GM12878 (cell line): ENCODE results near the gene GTPBP6. TPM values are rescaled to one million over a fixed set of nuclear protein-coding genes. Genes with fewer than 3 reads are reported as not detected.

Experiments used
- ATAC-seq: fragments of 200-7000 bp; cut with Tn5 transposase; 3 replicates; pipeline ENCODE4 v1.9.1; 2020; ENCODE audit warnings: mild to moderate bottlenecking, moderate library complexity
- BruUV-seq: library from RNA; stranded (reverse); fragments of 400-500 nt; replicated peaks from 2 replicates; lab custom pipeline; 2021; lab: Mats Ljungman, UMichigan
- CTCF ChIA-PET: fragments of 300-600 bp; sonication (Branson Sonifier 250); formaldehyde crosslinking; extraction: SDS; loops from one replicate; lab custom pipeline; 2021; ENCODE audit warnings: inconsistent platforms; lab: Yijun Ruan, JAX
- POLR2A ChIA-PET: fragments of 350-600 bp; formaldehyde crosslinking; extraction: SDS; loops from one replicate; lab custom pipeline; 2021; ENCODE audit warnings: inconsistent platforms; lab: Charles Lee
- RAD21 ChIA-PET: fragments of 300-600 bp; sonication (Branson Sonifier 250); formaldehyde crosslinking; loops from one replicate; lab custom pipeline; 2023; ENCODE audit warnings: antibody characterized with exemption; ENCODE audit not compliant: unreplicated experiment; lab: Charles Lee
- SMC1A ChIA-PET: fragments of 300-600 bp; sonication (Branson Sonifier 250); formaldehyde crosslinking; loops from one replicate; lab custom pipeline; 2023; ENCODE audit not compliant: unreplicated experiment, uncharacterized antibody; lab: Charles Lee
- DNase-seq: peaks from one replicate; pipeline ENCODE4 v3.0.0-alpha.2; 2011; ENCODE audit warnings: low read depth, low spot score
- FAIRE-seq: peaks from 3 replicates; lab custom pipeline; 2011; peaks lifted over from hg19 to GRCh38; lab: Jason Lieb, UNC
- H2AFZ ChIP-seq: 2 replicates; pipeline ENCODE4 v1.6.0; 2011; ENCODE audit warnings: low read depth, low read length, control low read depth; ENCODE audit not compliant: control insufficient read depth
- H3K27ac ChIP-seq: 2 replicates; pipeline ENCODE4 v1.5.1; 2011; ENCODE audit warnings: control low read depth; ENCODE audit not compliant: control insufficient read depth, insufficient read depth
- H3K27me3 ChIP-seq, 2 experiments: replicated peaks in 1 of 2; 2 replicates each; pipeline versions ENCODE4 v1.6.0 to v1.6.1; 2011; ENCODE audit warnings: low read length in 1 of 2; ENCODE audit not compliant: control insufficient read depth in 2 of 2, insufficient read depth in 2 of 2
- H3K36me3 ChIP-seq, 2 experiments: 2 replicates each; pipeline ENCODE4 v1.5.1; 2011; ENCODE audit warnings: low read length in 1 of 2; ENCODE audit not compliant: control insufficient read depth in 2 of 2, insufficient read depth in 2 of 2
- H3K4me1 ChIP-seq: 2 replicates; pipeline ENCODE4 v1.6.1; 2011; ENCODE audit warnings: mild to moderate bottlenecking, low read length, moderate library complexity, mixed read lengths; ENCODE audit not compliant: control insufficient read depth, insufficient read depth
- H3K4me2 ChIP-seq: 2 replicates; pipeline ENCODE4 v1.6.0; 2011; ENCODE audit warnings: control low read depth; ENCODE audit not compliant: control insufficient read depth, insufficient read depth
- H3K4me3 ChIP-seq: fragments of 200-600 bp; sonication (generic); 2 replicates; pipeline ENCODE4 v1.5.1; 2016
- H3K79me2 ChIP-seq: 2 replicates; pipeline ENCODE4 v1.6.0; 2011; ENCODE audit warnings: low read length; ENCODE audit not compliant: control insufficient read depth, insufficient read depth
- H3K9ac ChIP-seq: 2 replicates; pipeline ENCODE4 v1.8.0; 2011; ENCODE audit warnings: low read length, control low read depth, mixed read lengths; ENCODE audit not compliant: control insufficient read depth, insufficient read depth
- H3K9me3 ChIP-seq: replicated peaks from 3 replicates; pipeline ENCODE4 v1.5.1; 2011; ENCODE audit warnings: mild to moderate bottlenecking, low read length; ENCODE audit not compliant: control insufficient read depth, insufficient read depth
- H4K20me1 ChIP-seq: 2 replicates; pipeline ENCODE4 v1.6.0; 2011; ENCODE audit not compliant: control insufficient read depth, insufficient read depth
- CBX3 ChIP-seq: fragments of 200-600 bp; sonication (generic); IDR thresholded peaks from 2 replicates; pipeline ENCODE4 v1.6.1; 2016; ENCODE audit warnings: low read depth, borderline replicate concordance
- PAX5 ChIP-seq: IDR thresholded peaks from 2 replicates; pipeline ENCODE4 v1.6.1; 2011; ENCODE audit warnings: low read depth, low read length, borderline replicate concordance
- POLR2A ChIP-seq: IDR thresholded peaks from 2 replicates; pipeline ENCODE4 v1.6.1; 2011; ENCODE audit warnings: low read depth, mild to moderate bottlenecking, low read length
- RB1 ChIP-seq: fragments of 450-650 bp; formaldehyde crosslinking; IDR thresholded peaks from 2 replicates; pipeline ENCODE4 v1.6.1; 2017; ENCODE audit warnings: mild to moderate bottlenecking, borderline replicate concordance
- WGBS: methylation state at CpG from one replicate; pipeline ENCODE4 v1.1.6; 2016; ENCODE audit warnings: low lambda C conversion rate; ENCODE audit not compliant: insufficient replicate concordance, insufficient coverage; ENCODE audit errors: missing lambda C conversion rate; 5-methylcytosine and 5-hydroxymethylcytosine counted together
- in situ Hi-C: fragments of 300-500 bp; cut with MboI; formaldehyde crosslinking; loops from 9 replicates; pipeline ENCODE4 v1.14.3; 2018; ENCODE audit warnings: mixed read lengths
- intact Hi-C: fragments of 100-400 bp; cut with micrococcal nuclease; formaldehyde crosslinking; loops from one replicate; pipeline ENCODE4 v1.14.2; 2022; ENCODE audit not compliant: unreplicated experiment
- polyA plus RNA-seq, 11 experiments: library from polyadenylated mRNA; depleted of rRNA in 4 of 11; unstranded in 6 of 11; stranded (reverse) in 5 of 11; fragments of >200 nt; fragmentation: Nextera tagmentation in 4 of 11; fragmentation: Illumina TruSeq in 1 of 11; extraction: Ambion mirVana in 4 of 11; extraction: Trizol in 1 of 11; gene quantifications; 1 replicate in 1 of 11; 2 replicates in 10 of 11; pipeline versions ENCODE4 v1.2.1 to v1.2.3, GENCODE V29; 2011 to 2016; ENCODE audit warnings: inconsistent platforms in 2 of 11, missing spikeins in 2 of 11, low read depth in 1 of 11
- total RNA-seq, 4 experiments: library from RNA; depleted of rRNA in 3 of 4; stranded (reverse); fragments of >200 nt in 3 of 4; fragmentation: Illumina TruSeq in 1 of 4; extraction: Trizol in 1 of 4; gene quantifications; 2 replicates each; pipeline versions ENCODE4 v1.2.1 to v1.2.3, GENCODE V29; 2013 to 2021
- TF ChIP-seq, protein P1 (sequence below): IDR thresholded peaks from 2 replicates; pipeline ENCODE4 v1.6.1; 2012; ENCODE audit warnings: improper control_type of control experiment, low read depth, low read length; ENCODE audit not compliant: insufficient replicate concordance

GTPBP6 gene
- total and polyA plus RNA-seq, 10 of the 15 experiments (the other 5 are each of a cell fraction or from before 2014, with no cell fraction given) = 0.31 to 71.0 (median 21.1) TPM

DNA sequence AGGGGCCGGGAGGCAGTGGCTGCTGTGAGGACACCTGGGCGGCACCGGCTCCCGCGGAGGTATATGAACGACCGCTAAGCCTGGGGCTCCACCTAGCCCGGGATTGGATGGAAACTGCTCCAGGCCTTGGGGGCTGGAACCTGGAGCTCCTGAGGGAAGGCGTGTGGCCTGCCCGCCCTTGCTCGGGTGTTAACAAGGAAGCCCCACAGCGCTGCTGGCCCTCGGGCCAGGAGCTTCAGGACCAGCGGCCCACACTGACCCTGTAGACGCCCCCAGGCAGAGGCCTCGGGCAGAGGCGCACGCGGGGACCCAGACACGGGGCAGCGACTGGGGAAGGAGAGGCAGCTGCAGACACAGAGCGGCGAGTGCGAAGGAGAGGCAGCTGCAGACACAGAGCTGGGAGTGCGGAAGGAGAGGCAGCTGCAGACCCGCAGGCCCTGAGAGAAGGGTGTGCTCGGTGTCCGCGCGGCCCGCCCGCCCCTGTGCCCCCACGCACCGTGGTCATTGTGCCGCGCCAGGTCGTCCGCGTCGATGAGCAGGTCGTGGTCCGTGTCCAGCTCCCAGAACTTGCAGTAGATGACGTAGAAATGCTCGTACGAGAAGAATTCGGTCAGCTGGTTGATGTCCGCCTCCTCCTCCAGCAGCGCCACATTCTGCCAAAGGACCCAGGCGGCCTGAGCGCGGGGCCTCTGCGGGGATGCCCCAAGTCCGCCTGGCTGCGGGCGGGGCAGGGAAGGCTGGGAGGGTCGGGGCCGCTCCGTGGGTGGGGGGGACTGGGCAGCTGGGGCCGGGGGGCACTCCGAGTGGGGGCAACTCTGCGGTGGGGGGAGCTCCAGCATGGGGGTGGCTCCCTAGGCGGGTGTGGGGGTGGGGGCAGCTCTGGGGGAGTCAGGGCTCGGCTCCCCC lies 26.7 kb upstream of the GTPBP6 start:
- RAD21 ChIA-PET = no interaction called here
- TF ChIP-seq PAX5 = no peak
- TF ChIP-seq, protein P1, sequence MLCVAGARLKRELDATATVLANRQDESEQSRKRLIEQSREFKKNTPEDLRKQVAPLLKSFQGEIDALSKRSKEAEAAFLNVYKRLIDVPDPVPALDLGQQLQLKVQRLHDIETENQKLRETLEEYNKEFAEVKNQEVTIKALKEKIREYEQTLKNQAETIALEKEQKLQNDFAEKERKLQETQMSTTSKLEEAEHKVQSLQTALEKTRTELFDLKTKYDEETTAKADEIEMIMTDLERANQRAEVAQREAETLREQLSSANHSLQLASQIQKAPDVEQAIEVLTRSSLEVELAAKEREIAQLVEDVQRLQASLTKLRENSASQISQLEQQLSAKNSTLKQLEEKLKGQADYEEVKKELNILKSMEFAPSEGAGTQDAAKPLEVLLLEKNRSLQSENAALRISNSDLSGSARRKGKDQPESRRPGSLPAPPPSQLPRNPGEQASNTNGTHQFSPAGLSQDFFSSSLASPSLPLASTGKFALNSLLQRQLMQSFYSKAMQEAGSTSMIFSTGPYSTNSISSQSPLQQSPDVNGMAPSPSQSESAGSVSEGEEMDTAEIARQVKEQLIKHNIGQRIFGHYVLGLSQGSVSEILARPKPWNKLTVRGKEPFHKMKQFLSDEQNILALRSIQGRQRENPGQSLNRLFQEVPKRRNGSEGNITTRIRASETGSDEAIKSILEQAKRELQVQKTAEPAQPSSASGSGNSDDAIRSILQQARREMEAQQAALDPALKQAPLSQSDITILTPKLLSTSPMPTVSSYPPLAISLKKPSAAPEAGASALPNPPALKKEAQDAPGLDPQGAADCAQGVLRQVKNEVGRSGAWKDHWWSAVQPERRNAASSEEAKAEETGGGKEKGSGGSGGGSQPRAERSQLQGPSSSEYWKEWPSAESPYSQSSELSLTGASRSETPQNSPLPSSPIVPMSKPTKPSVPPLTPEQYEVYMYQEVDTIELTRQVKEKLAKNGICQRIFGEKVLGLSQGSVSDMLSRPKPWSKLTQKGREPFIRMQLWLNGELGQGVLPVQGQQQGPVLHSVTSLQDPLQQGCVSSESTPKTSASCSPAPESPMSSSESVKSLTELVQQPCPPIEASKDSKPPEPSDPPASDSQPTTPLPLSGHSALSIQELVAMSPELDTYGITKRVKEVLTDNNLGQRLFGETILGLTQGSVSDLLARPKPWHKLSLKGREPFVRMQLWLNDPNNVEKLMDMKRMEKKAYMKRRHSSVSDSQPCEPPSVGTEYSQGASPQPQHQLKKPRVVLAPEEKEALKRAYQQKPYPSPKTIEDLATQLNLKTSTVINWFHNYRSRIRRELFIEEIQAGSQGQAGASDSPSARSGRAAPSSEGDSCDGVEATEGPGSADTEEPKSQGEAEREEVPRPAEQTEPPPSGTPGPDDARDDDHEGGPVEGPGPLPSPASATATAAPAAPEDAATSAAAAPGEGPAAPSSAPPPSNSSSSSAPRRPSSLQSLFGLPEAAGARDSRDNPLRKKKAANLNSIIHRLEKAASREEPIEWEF = no peak
- no peak for TF ChIP-seq POLR2A
- no peak for TF ChIP-seq CBX3
- TF ChIP-seq RB1 = no peak
- CTCF ChIA-PET = no interaction called here
- no peak overlapping the region for H3K27ac ChIP-seq
- WGBS = 96% methylated on average over 42 of the region's 63 CpGs
- H3K27me3 ChIP-seq = no peaks in the 10 kb centered on the region
- intact Hi-C loops (no loop called here), in situ Hi-C loops (no loop called here)
- ATAC-seq (no peak), FAIRE-seq (no peak), DNase-seq (no peak)
- H4K20me1 ChIP-seq = no peaks in the 10 kb centered on the region
- no peak overlapping the region for H3K4me3 ChIP-seq
- no TSS peak for BruUV-seq
- SMC1A ChIA-PET = no interaction called here
- no peaks in the 10 kb centered on the region for H3K79me2 ChIP-seq
- POLR2A ChIA-PET = no interaction called here
- H2AFZ ChIP-seq = no peak overlapping the region
- no peaks in the 10 kb centered on the region for H3K4me1 ChIP-seq
- H3K9ac ChIP-seq = no peak overlapping the region
- no peak overlapping the region for H3K4me2 ChIP-seq
- no peaks in the 10 kb centered on the region for H3K36me3 ChIP-seq
- peaks cover 4% of the 10 kb centered on the region; the same call in 1 of the 3 replicates for H3K9me3 ChIP-seq
